Measurements from ENCODE around the gene ZBTB1.

GRCh38 chr14:64496764-64497163 is 7.8 kb upstream of the ZBTB1 start:
- TF ChIP-seq CTCF (IDR thresholded peaks at IDR 0.05; ENCODE audit: poor library complexity, severe bottlenecking) = no peak
- no peak for TF ChIP-seq POLR2AphosphoS5 (IDR thresholded peaks at IDR 0.05)
- no peak for TF ChIP-seq EP300 (conservative IDR thresholded peaks at IDR 0.05; ENCODE audit: poor library complexity, severe bottlenecking)
- no peak for TF ChIP-seq RAD21 (conservative IDR thresholded peaks at IDR 0.05)
- no peak for TF ChIP-seq EZH2 (IDR thresholded peaks at IDR 0.05; ENCODE audit: borderline replicate concordance, insufficient read depth, low read length, poor library complexity, severe bottlenecking)
- TF ChIP-seq SMC3 (conservative IDR thresholded peaks at IDR 0.05; ENCODE audit: poor library complexity) = no peak
